Activated B cell treated with CpG ODN at 0.5 μM for 24 hours (primary cell): ENCODE data around the gene MAGOH. TPM values are rescaled to one million over a fixed set of nuclear protein-coding genes. Genes with fewer than 3 reads are reported as not detected.

Source experiments
- ATAC-seq: fragments of 200-7000 bp; cut with Tn5 transposase; one replicate; pipeline ENCODE4 v1.10.0; 2021; ENCODE audit warnings: low read depth, mild to moderate bottlenecking, moderate library complexity
- CTCF ChIA-PET: fragments of 350-600 bp; sonication (Branson Sonifier 250); formaldehyde crosslinking; loops from one replicate; lab custom pipeline; 2021; ENCODE audit warnings: antibody characterized with exemption; lab: Charles Lee
- POLR2A ChIA-PET: fragments of 350-600 bp; sonication (Branson Sonifier 250); formaldehyde crosslinking; loops from one replicate; lab custom pipeline; 2021; ENCODE audit warnings: antibody characterized with exemption; lab: Charles Lee
- DNase-seq: peaks from one replicate; pipeline ENCODE4 v3.0.0; 2022
- H3K27ac Mint-ChIP-seq: one replicate; pipeline ENCODE4 v1.8.0; 2020; ENCODE audit warnings: mixed read lengths
- H3K27me3 Mint-ChIP-seq: one replicate; pipeline ENCODE4 v1.8.0; 2021; ENCODE audit warnings: mixed read lengths
- H3K36me3 Mint-ChIP-seq: one replicate; pipeline ENCODE4 v1.8.0; 2021; ENCODE audit warnings: low read depth, mixed read lengths
- H3K4me1 Mint-ChIP-seq: one replicate; pipeline ENCODE4 v1.8.0; 2021; ENCODE audit warnings: mixed read lengths
- H3K4me3 Mint-ChIP-seq: one replicate; pipeline ENCODE4 v1.8.0; 2020; ENCODE audit warnings: mild to moderate bottlenecking, mixed read lengths
- H3K9me3 Mint-ChIP-seq: one replicate; pipeline ENCODE4 v1.8.0; 2020; ENCODE audit warnings: mixed read lengths
- CTCF ChIP-seq: fragments of 200-600 bp; IDR thresholded peaks from one replicate; pipeline ENCODE4 v1.8.0; 2022; ENCODE audit warnings: antibody characterized with exemption, mild to moderate bottlenecking
- intact Hi-C: fragments of 100-400 bp; cut with micrococcal nuclease; formaldehyde crosslinking; loops from one replicate; pipeline ENCODE4 v1.15.1; 2024
- total RNA-seq: library from RNA; stranded (reverse); gene quantifications from 2 replicates; pipeline ENCODE4 v1.2.3, GENCODE V29; 2022

Gene MAGOH
- total RNA-seq, 1 donor from 2014 or later = 56.6 TPM

GRCh38 chr1:53264048-53264447 lies 25.7 kb upstream of the MAGOH start:
- H3K9me3 Mint-ChIP-seq = no peaks in the 10 kb centered on the region
- CTCF ChIA-PET = interaction anchor here (1.4 kb wide), 1 partner anchor 129 kb away, joined by 3 read pairs; no protein-coding TSS in a partner anchor
- POLR2A ChIA-PET = no interaction called here
- intact Hi-C loops = no loop called here
- H3K27me3 Mint-ChIP-seq = no peaks in the 10 kb centered on the region
- DNase-seq = no peak
- peaks cover 37% of the 10 kb centered on the region for H3K36me3 Mint-ChIP-seq
- no peak overlapping the region for H3K27ac Mint-ChIP-seq
- no peak for TF ChIP-seq CTCF
- peaks cover 13% of the 10 kb centered on the region for H3K4me1 Mint-ChIP-seq
- ATAC-seq = no peak
- H3K4me3 Mint-ChIP-seq = no peak overlapping the region

GRCh38 chr1:53262000-53262399 lies 23.7 kb upstream of the MAGOH start:
- Mint-ChIP-seq H3K27ac (no peak overlapping the region), H3K36me3 (peaks cover 49% of the 10 kb centered on the region), H3K27me3 (no peaks in the 10 kb centered on the region), H3K4me3 (no peak overlapping the region), H3K4me1 (peaks cover 13% of the 10 kb centered on the region), H3K9me3 (no peaks in the 10 kb centered on the region)
- intact Hi-C loops = no loop called here
- DNase-seq (no peak), ATAC-seq (no peak)
- POLR2A ChIA-PET = no interaction called here
- CTCF ChIA-PET = no interaction called here
- TF ChIP-seq CTCF = no peak

- H3K27ac Mint-ChIP-seq = no peak overlapping the region
- ATAC-seq (no peak), DNase-seq (no peak)
- no peaks in the 10 kb centered on the region for H3K9me3 Mint-ChIP-seq
- no peak for TF ChIP-seq CTCF
- H3K4me1 Mint-ChIP-seq = peaks cover 13% of the 10 kb centered on the region
- H3K36me3 Mint-ChIP-seq = peaks cover 44% of the 10 kb centered on the region
- ChIA-PET POLR2A (no interaction called here), CTCF (no interaction called here)
- no peak overlapping the region for H3K4me3 Mint-ChIP-seq
- intact Hi-C loops = no loop called here
- H3K27me3 Mint-ChIP-seq = no peaks in the 10 kb centered on the region
Observed at GRCh38 chr1:53260631-53261247, 22.4 kb upstream of the MAGOH start.

- Mint-ChIP-seq H3K9me3 (no peaks in the 10 kb centered on the region), H3K27ac (peak overlapping the region; percentile 16), H3K4me1 (peaks cover 13% of the 10 kb centered on the region), H3K36me3 (peaks cover 40% of the 10 kb centered on the region), H3K27me3 (no peaks in the 10 kb centered on the region), H3K4me3 (no peak overlapping the region)
- ATAC-seq (peak; percentile 61), DNase-seq (no peak)
- POLR2A ChIA-PET = no interaction called here
- TF ChIP-seq CTCF = no peak
- CTCF ChIA-PET = interaction anchor here (0.7 to 1.8 kb wide), 2 partner anchors 19 to 133 kb away, joined by 3 to 4 read pairs; no protein-coding TSS in a partner anchor
- intact Hi-C loops = no loop called here
Observed at GRCh38 chr1:53259932-53260331, 21.6 kb upstream of the MAGOH start.

GRCh38 chr1:53258216-53258615 lies 19.9 kb upstream of the MAGOH start:
- H3K4me3 Mint-ChIP-seq = no peak overlapping the region
- no peak for DNase-seq
- H3K36me3 Mint-ChIP-seq = peaks cover 33% of the 10 kb centered on the region
- intact Hi-C loops = no loop called here
- peaks cover 13% of the 10 kb centered on the region for H3K4me1 Mint-ChIP-seq
- no peak for TF ChIP-seq CTCF
- H3K27ac Mint-ChIP-seq = no peak overlapping the region
- no peak for ATAC-seq
- H3K9me3 Mint-ChIP-seq = no peaks in the 10 kb centered on the region
- no peaks in the 10 kb centered on the region for H3K27me3 Mint-ChIP-seq
- ChIA-PET POLR2A (no interaction called here), CTCF (interaction anchor here (1.8 kb wide), 1 partner anchor 135 kb away, joined by 4 read pairs; no protein-coding TSS in a partner anchor)
